Prostate gland (tissue), 2 donors: ENCODE results near the gene CDKL5.

Experiments used
- POLR2A ChIP-seq: fragments of 450-650 bp; IDR thresholded peaks from one replicate; pipeline ENCODE4 v1.6.1; 2016; ENCODE audit warnings: antibody characterized with exemption, mild to moderate bottlenecking
- POLR2AphosphoS5 ChIP-seq: sonication (generic); formaldehyde crosslinking; IDR thresholded peaks from one replicate; pipeline ENCODE4 v1.6.1; 2017; ENCODE audit warnings: antibody characterized with exemption
- TF ChIP-seq, protein P1 (sequence below), 4 experiments: fragments of 200-600 bp in 2 of 4; fragments of 450-650 bp in 2 of 4; sonication (generic) in 2 of 4; IDR thresholded peaks; 1 replicate in 3 of 4; 2 replicates in 1 of 4; pipeline ENCODE4 v1.5.1; 2016 to 2019; ENCODE audit warnings: antibody characterized with exemption in 4 of 4, mild to moderate bottlenecking in 2 of 4, moderate library complexity in 2 of 4

DNA sequence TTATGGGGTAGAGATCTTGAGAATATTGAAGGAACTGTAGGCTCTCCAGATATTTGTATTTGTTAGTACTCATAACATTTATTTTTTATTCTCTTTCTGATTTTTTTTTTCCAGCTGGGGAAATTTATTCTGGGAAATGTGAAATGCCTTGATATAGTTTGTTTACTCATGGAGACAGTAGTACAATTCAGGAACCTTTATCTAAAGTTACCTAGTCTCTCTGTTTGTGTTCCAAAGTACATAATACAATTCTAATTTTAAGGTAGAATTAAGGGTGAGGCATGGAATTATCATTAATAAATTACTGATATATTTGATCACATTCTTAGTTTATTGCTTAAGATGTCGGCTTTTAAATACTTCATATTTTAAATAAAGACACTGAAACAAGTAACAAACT is 132.5 kb downstream of the CDKL5 start:
- TF ChIP-seq, protein P1, sequence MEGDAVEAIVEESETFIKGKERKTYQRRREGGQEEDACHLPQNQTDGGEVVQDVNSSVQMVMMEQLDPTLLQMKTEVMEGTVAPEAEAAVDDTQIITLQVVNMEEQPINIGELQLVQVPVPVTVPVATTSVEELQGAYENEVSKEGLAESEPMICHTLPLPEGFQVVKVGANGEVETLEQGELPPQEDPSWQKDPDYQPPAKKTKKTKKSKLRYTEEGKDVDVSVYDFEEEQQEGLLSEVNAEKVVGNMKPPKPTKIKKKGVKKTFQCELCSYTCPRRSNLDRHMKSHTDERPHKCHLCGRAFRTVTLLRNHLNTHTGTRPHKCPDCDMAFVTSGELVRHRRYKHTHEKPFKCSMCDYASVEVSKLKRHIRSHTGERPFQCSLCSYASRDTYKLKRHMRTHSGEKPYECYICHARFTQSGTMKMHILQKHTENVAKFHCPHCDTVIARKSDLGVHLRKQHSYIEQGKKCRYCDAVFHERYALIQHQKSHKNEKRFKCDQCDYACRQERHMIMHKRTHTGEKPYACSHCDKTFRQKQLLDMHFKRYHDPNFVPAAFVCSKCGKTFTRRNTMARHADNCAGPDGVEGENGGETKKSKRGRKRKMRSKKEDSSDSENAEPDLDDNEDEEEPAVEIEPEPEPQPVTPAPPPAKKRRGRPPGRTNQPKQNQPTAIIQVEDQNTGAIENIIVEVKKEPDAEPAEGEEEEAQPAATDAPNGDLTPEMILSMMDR (IDR thresholded peaks at IDR 0.05): no peak
- no peak for TF ChIP-seq POLR2AphosphoS5
- TF ChIP-seq POLR2A: no peak
